OCI-LY7 (cell line): ENCODE measurements around the gene TM4SF5. TPM values are rescaled to one million over a fixed set of nuclear protein-coding genes. Genes with fewer than 3 reads are reported as not detected.

ENCODE experiments used
- BruUV-seq: library from RNA; stranded (reverse); fragments of 400-500 nt; replicated peaks from 2 replicates; lab custom pipeline; 2021; lab: Mats Ljungman, UMichigan
- CTCF ChIA-PET: fragments of 300-600 bp; sonication (Branson Sonifier 250); formaldehyde crosslinking; loops from one replicate; lab custom pipeline; 2022; ENCODE audit warnings: antibody characterized with exemption; ENCODE audit not compliant: unreplicated experiment; lab: Charles Lee
- POLR2A ChIA-PET: fragments of 300-600 bp; sonication (Branson Sonifier 250); formaldehyde crosslinking; loops from one replicate; lab custom pipeline; 2022; ENCODE audit warnings: antibody characterized with exemption; lab: Charles Lee
- DNase-seq: peaks from one replicate; pipeline ENCODE4 v3.0.0-alpha.2; 2015; ENCODE audit warnings: low spot score
- H2AFZ ChIP-seq: fragments of 200-600 bp; sonication (generic), shearing (Covaris generic); 2 replicates; pipeline ENCODE4 v1.6.1; 2014; ENCODE audit warnings: mild to moderate bottlenecking, antibody characterized with exemption, low read length, moderate library complexity
- H3K27ac ChIP-seq: fragments of 200-600 bp; sonication (generic); 2 replicates; pipeline ENCODE4 v1.5.1; 2014; ENCODE audit warnings: mixed run types, low read depth, mild to moderate bottlenecking, moderate library complexity, low read length, inconsistent platforms; ENCODE audit not compliant: poor library complexity, severe bottlenecking
- H3K36me3 ChIP-seq: fragments of 200-600 bp; sonication (generic); 2 replicates; pipeline ENCODE4 v1.6.1; 2014; ENCODE audit warnings: mild to moderate bottlenecking, antibody characterized with exemption, low read length, moderate library complexity, mixed read lengths; ENCODE audit not compliant: insufficient read depth
- H3K4me1 ChIP-seq: fragments of 200-600 bp; sonication (generic); 2 replicates; pipeline ENCODE4 v1.5.1; 2014; ENCODE audit warnings: mild to moderate bottlenecking, low read length; ENCODE audit not compliant: insufficient read depth, poor library complexity, severe bottlenecking
- H3K4me2 ChIP-seq: fragments of 200-600 bp; sonication (generic); 2 replicates; pipeline ENCODE4 v1.6.1; 2014; ENCODE audit warnings: mild to moderate bottlenecking, low read length
- H3K4me3 ChIP-seq: fragments of 200-600 bp; sonication (generic); 2 replicates; pipeline ENCODE4 v1.5.1; 2014; ENCODE audit warnings: mild to moderate bottlenecking, low read depth, low read length; ENCODE audit not compliant: poor library complexity, severe bottlenecking
- H3K79me2 ChIP-seq: fragments of 200-600 bp; sonication (generic); 2 replicates; pipeline ENCODE4 v1.6.1; 2016; ENCODE audit warnings: low read depth, mild to moderate bottlenecking, low read length, moderate library complexity, mixed read lengths; ENCODE audit not compliant: insufficient read depth
- H3K9me2 ChIP-seq: fragments of 200-600 bp; sonication (generic); 2 replicates; pipeline ENCODE4 v1.6.1; 2016; ENCODE audit warnings: mild to moderate bottlenecking, low read length, mixed read lengths; ENCODE audit not compliant: insufficient read depth
- H3K9me3 ChIP-seq: fragments of 200-600 bp; sonication (generic); 2 replicates; pipeline ENCODE4 v1.6.1; 2014; ENCODE audit warnings: mild to moderate bottlenecking, mixed run types, low read length, mixed read lengths
- H4K20me1 ChIP-seq: fragments of 200-600 bp; sonication (generic); 2 replicates; pipeline ENCODE4 v1.6.1; 2014; ENCODE audit warnings: mild to moderate bottlenecking, antibody characterized with exemption, low read length, moderate library complexity, mixed read lengths; ENCODE audit not compliant: insufficient read depth
- CTCF ChIP-seq: fragments of 200-600 bp; sonication (generic); conservative IDR thresholded peaks from 2 replicates; pipeline ENCODE4 v1.5.1; 2014; ENCODE audit warnings: mild to moderate bottlenecking, antibody characterized with exemption, low read length, moderate library complexity, mixed read lengths
- EZH2phosphoT487 ChIP-seq: fragments of 200-600 bp; sonication (generic); IDR thresholded peaks from 2 replicates; pipeline ENCODE4 v1.6.1; 2018; ENCODE audit warnings: low read depth, borderline replicate concordance, mild to moderate bottlenecking, mixed run types, antibody characterized with exemption, low read length, moderate library complexity, mixed read lengths
- intact Hi-C: fragments of 100-400 bp; cut with micrococcal nuclease; formaldehyde crosslinking; loops from one replicate; pipeline ENCODE4 v1.10.0; 2022; ENCODE audit not compliant: unreplicated experiment
- total RNA-seq, 2 experiments: library from RNA; depleted of rRNA in 1 of 2; stranded (reverse); fragments of >200 nt in 1 of 2; shearing (Covaris generic) in 1 of 2; gene quantifications; 2 replicates each; pipeline ENCODE4 v1.2.3, GENCODE V29; 2014 to 2022

TM4SF5 gene
- total RNA-seq, 2 experiments from 2014 or later, result not detected

- no peak for DNase-seq
- no TSS peak for BruUV-seq
Observed at GRCh38 chr17:4766723-4767122, 5.0 kb upstream of the TM4SF5 start.

GRCh38 chr17:4768298-4768697, 3.4 kb upstream of the TM4SF5 start:
- Histone ChIP-seq H3K4me2 (no peak overlapping the region), H3K27ac (no peak overlapping the region), H3K4me1 (peaks cover 4% of the 10 kb centered on the region), H2AFZ (no peak overlapping the region), H3K9me2 (no peaks in the 10 kb centered on the region), H4K20me1 (no peaks in the 10 kb centered on the region), H3K79me2 (no peaks in the 10 kb centered on the region), H3K36me3 (no peaks in the 10 kb centered on the region), H3K4me3 (no peak overlapping the region), H3K9me3 (no peaks in the 10 kb centered on the region)
- CTCF ChIA-PET, result no interaction called here
- BruUV-seq, result no TSS peak
- DNase-seq, result no peak
- TF ChIP-seq CTCF (no peak), EZH2phosphoT487 (no peak)
- POLR2A ChIA-PET, result no interaction called here
- intact Hi-C loops, result no loop called here

More at GRCh38 chr17:4766723-4767122, 5.0 kb upstream of the TM4SF5 start:
- Histone ChIP-seq H3K9me3 (no peaks in the 10 kb centered on the region), H3K4me1 (peaks cover 4% of the 10 kb centered on the region), H4K20me1 (no peaks in the 10 kb centered on the region), H3K9me2 (no peaks in the 10 kb centered on the region), H3K36me3 (no peaks in the 10 kb centered on the region), H2AFZ (no peak overlapping the region), H3K79me2 (no peaks in the 10 kb centered on the region), H3K27ac (no peak overlapping the region), H3K4me2 (no peak overlapping the region), H3K4me3 (no peak overlapping the region)
- TF ChIP-seq EZH2phosphoT487 (no peak), CTCF (no peak)
- intact Hi-C loops, result no loop called here
- POLR2A ChIA-PET, result no interaction called here
- CTCF ChIA-PET, result no interaction called here

DNA sequence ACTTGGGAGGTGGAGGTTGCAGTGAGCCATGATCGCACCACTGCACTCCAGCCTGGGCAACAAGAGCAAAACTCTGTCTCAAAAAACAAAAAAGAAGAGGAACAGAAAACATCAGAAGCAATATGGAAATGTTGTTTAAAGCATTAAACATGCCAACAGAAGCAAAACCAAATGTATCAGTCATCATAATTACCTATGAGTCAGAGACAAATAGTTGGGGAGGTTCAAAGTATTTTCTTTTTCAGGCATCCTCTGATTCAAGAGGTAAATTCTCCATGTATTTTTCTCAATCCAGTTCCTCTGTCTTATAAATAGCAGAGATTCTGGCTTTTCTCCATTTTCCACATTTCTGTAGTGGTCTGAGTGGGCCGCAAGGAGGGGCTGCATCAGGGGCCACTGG, 2.1 kb upstream of the TM4SF5 start:
- no peaks in the 10 kb centered on the region for H3K79me2 ChIP-seq
- peak; percentile 9 for DNase-seq
- H3K4me1 ChIP-seq, result peaks cover 10% of the 10 kb centered on the region
- no peak overlapping the region for H3K4me3 ChIP-seq
- H3K4me2 ChIP-seq, result no peak overlapping the region
- no peak overlapping the region for H3K27ac ChIP-seq
- CTCF ChIA-PET, result no interaction called here
- no peak overlapping the region for H2AFZ ChIP-seq
- no peaks in the 10 kb centered on the region for H3K9me2 ChIP-seq
- no TSS peak for BruUV-seq
- TF ChIP-seq CTCF, result no peak
- TF ChIP-seq EZH2phosphoT487, result no peak
- no peaks in the 10 kb centered on the region for H3K9me3 ChIP-seq
- POLR2A ChIA-PET, result no interaction called here
- no peaks in the 10 kb centered on the region for H4K20me1 ChIP-seq
- no peaks in the 10 kb centered on the region for H3K36me3 ChIP-seq
- intact Hi-C loops, result loop anchor here (5.0 kb wide), 1 partner anchor 37 kb away; the partner anchor contains the start of gene MED11
